ENCODE results near the gene POLR3G.

GRCh38 chr5:90488791-90489190, 14.1 kb downstream of the POLR3G start:
- TF ChIP-seq POLR2A (IDR thresholded peaks at IDR 0.05) (no peak), CTCF (IDR thresholded peaks at IDR 0.05 in 8 of 11, conservative IDR thresholded peaks at IDR 0.05 in 3 of 11) (no peak), POLR2AphosphoS5 (IDR thresholded peaks at IDR 0.05) (no peak)

All from spleen (tissue), 7 donors.